MM.1S (cell line): Measurements from ENCODE around the gene HAPLN2.

Experiments
- DNase-seq: peaks from one replicate; pipeline ENCODE4 v3.0.0-alpha.2; 2015
- H2AFZ ChIP-seq: fragments of 300-600 bp; sonication (generic); 2 replicates; pipeline ENCODE4 v1.6.0; 2016; ENCODE audit warnings: antibody characterized with exemption, low read length
- H3F3A ChIP-seq: fragments of 300-600 bp; sonication (generic); 2 replicates; pipeline ENCODE4 v1.6.1; 2016; ENCODE audit warnings: mild to moderate bottlenecking, antibody characterized with exemption, low read length, moderate library complexity, mixed read lengths; ENCODE audit not compliant: insufficient read depth
- H3K27ac ChIP-seq: fragments of 300-600 bp; sonication (generic); 2 replicates; pipeline ENCODE4 v1.5.1; 2016; ENCODE audit warnings: mild to moderate bottlenecking, low read length
- H3K27me3 ChIP-seq: fragments of 300-600 bp; sonication (generic); replicated peaks from 2 replicates; pipeline ENCODE4 v1.6.0; 2016; ENCODE audit warnings: low read length; ENCODE audit not compliant: insufficient read depth
- H3K36me3 ChIP-seq: fragments of 300-600 bp; sonication (generic); replicated peaks from 2 replicates; pipeline ENCODE4 v1.6.1; 2016; ENCODE audit warnings: mild to moderate bottlenecking, low read length, mixed read lengths; ENCODE audit not compliant: insufficient read depth
- H3K4me1 ChIP-seq: fragments of 300-600 bp; sonication (generic); 2 replicates; pipeline ENCODE4 v1.6.1; 2016; ENCODE audit warnings: low read length, mixed read lengths
- H3K4me2 ChIP-seq: fragments of 300-600 bp; sonication (generic); 2 replicates; pipeline ENCODE4 v1.6.0; 2016; ENCODE audit warnings: low read depth, low read length
- H3K4me3 ChIP-seq: fragments of 300-600 bp; sonication (generic); 2 replicates; pipeline ENCODE4 v1.5.1; 2016; ENCODE audit warnings: low read length, mixed read lengths
- H3K79me2 ChIP-seq: fragments of 300-600 bp; sonication (generic); 2 replicates; pipeline ENCODE4 v1.6.1; 2016; ENCODE audit warnings: mixed run types, low read length, mixed read lengths
- H3K9ac ChIP-seq: fragments of 300-600 bp; sonication (generic); 2 replicates; pipeline ENCODE4 v1.6.1; 2016; ENCODE audit warnings: low read length, mixed read lengths
- H3K9me2 ChIP-seq: fragments of 300-600 bp; sonication (generic); replicated peaks from 2 replicates; pipeline ENCODE4 v1.6.1; 2016; ENCODE audit warnings: mild to moderate bottlenecking, low read length, mixed read lengths; ENCODE audit not compliant: insufficient read depth
- H3K9me3 ChIP-seq: fragments of 300-600 bp; sonication (generic); replicated peaks from 2 replicates; pipeline ENCODE4 v1.6.1; 2016; ENCODE audit warnings: mild to moderate bottlenecking, low read length, mixed read lengths; ENCODE audit not compliant: insufficient read depth
- H4K20me1 ChIP-seq: fragments of 300-600 bp; sonication (generic); 2 replicates; pipeline ENCODE4 v1.6.1; 2016; ENCODE audit warnings: mild to moderate bottlenecking, low read length, moderate library complexity, mixed read lengths; ENCODE audit not compliant: insufficient read depth
- CTCF ChIP-seq: fragments of 300-600 bp; sonication (generic); IDR thresholded peaks from 2 replicates; pipeline ENCODE4 v1.5.1; 2016; ENCODE audit warnings: antibody characterized with exemption, low read length, mixed read lengths
- EZH2 ChIP-seq: fragments of 300-600 bp; sonication (generic); optimal IDR thresholded peaks from 2 replicates; pipeline ENCODE3; 2017; ENCODE audit warnings: low read depth, mild to moderate bottlenecking, antibody characterized with exemption, low read length, mixed read lengths
- EZH2phosphoT487 ChIP-seq: fragments of 300-600 bp; sonication (generic); IDR thresholded peaks from 2 replicates; pipeline ENCODE4 v1.6.1; 2018; ENCODE audit warnings: antibody characterized with exemption, low read length

The HAPLN2 gene

GRCh38 chr1:156670359-156670758 is 51.1 kb downstream of the HAPLN2 start:
- no peak overlapping the region for H2AFZ ChIP-seq
- TF ChIP-seq EZH2phosphoT487 (no peak), EZH2 (no peak), CTCF (no peak)
- H3K4me1 ChIP-seq, result peaks cover 4% of the 10 kb centered on the region
- H3K4me2 ChIP-seq, result no peak overlapping the region
- no peaks in the 10 kb centered on the region for H3K9me2 ChIP-seq
- no peak overlapping the region for H3K4me3 ChIP-seq
- no peaks in the 10 kb centered on the region for H3K79me2 ChIP-seq
- H3K27ac ChIP-seq, result no peak overlapping the region
- no peaks in the 10 kb centered on the region for H3K9me3 ChIP-seq
- no peaks in the 10 kb centered on the region for H4K20me1 ChIP-seq
- no peaks in the 10 kb centered on the region for H3F3A ChIP-seq
- no peak for DNase-seq
- H3K36me3 ChIP-seq, result no peaks in the 10 kb centered on the region
- H3K27me3 ChIP-seq, result peaks cover 56% of the 10 kb centered on the region
- H3K9ac ChIP-seq, result no peak overlapping the region

GRCh38 chr1:156670791-156671190 is 51.6 kb downstream of the HAPLN2 start:
- no peak for TF ChIP-seq CTCF
- no peak for TF ChIP-seq EZH2phosphoT487
- no peak for TF ChIP-seq EZH2
- Histone ChIP-seq H3K4me1 (no peaks in the 10 kb centered on the region), H3K9me2 (no peaks in the 10 kb centered on the region), H3K79me2 (no peaks in the 10 kb centered on the region), H3F3A (no peaks in the 10 kb centered on the region), H3K9me3 (no peaks in the 10 kb centered on the region), H3K9ac (no peak overlapping the region), H2AFZ (no peak overlapping the region), H3K4me3 (no peak overlapping the region), H4K20me1 (no peaks in the 10 kb centered on the region), H3K27ac (no peak overlapping the region), H3K4me2 (no peak overlapping the region), H3K36me3 (no peaks in the 10 kb centered on the region), H3K27me3 (peaks cover 60% of the 10 kb centered on the region)
- no peak for DNase-seq

GRCh38 chr1:156671804-156672203 is 52.6 kb downstream of the HAPLN2 start:
- H3K4me1 ChIP-seq, result no peaks in the 10 kb centered on the region; the same call in 1 of the 2 replicates
- H3K27ac ChIP-seq, result no peak overlapping the region
- peaks cover 70% of the 10 kb centered on the region for H3K27me3 ChIP-seq
- no peak for TF ChIP-seq EZH2phosphoT487
- no peak for TF ChIP-seq CTCF
- TF ChIP-seq EZH2, result no peak
- H3K9ac ChIP-seq, result no peak overlapping the region
- DNase-seq, result no peak
- H3K9me3 ChIP-seq, result no peaks in the 10 kb centered on the region
- no peak overlapping the region for H2AFZ ChIP-seq
- H3K4me3 ChIP-seq, result no peak overlapping the region
- no peaks in the 10 kb centered on the region for H3K79me2 ChIP-seq
- no peak overlapping the region for H3K4me2 ChIP-seq
- no peaks in the 10 kb centered on the region for H3F3A ChIP-seq
- H3K36me3 ChIP-seq, result no peaks in the 10 kb centered on the region
- no peaks in the 10 kb centered on the region for H3K9me2 ChIP-seq
- H4K20me1 ChIP-seq, result no peaks in the 10 kb centered on the region
